ENCODE results near the gene SNX5. TPM values are rescaled to one million over a fixed set of nuclear protein-coding genes. Genes with fewer than 3 reads are reported as not detected.

SNX5 gene
- total RNA-seq, 1 donor from 2014 or later: 102 TPM

GRCh38 chr20:17910828-17911294, 57.7 kb downstream of the SNX5 start:
- intact Hi-C loops (cut with DNase I): no loop called here
- H3K27ac ChIP-seq: peak overlapping the region; percentile 43
- no peaks in the 10 kb centered on the region for H3K9me3 ChIP-seq
- no peak for TF ChIP-seq CTCF (IDR thresholded peaks at IDR 0.05)
- no peak overlapping the region for H3K4me3 ChIP-seq
- H3K36me3 ChIP-seq: no peaks in the 10 kb centered on the region
- H3K27me3 ChIP-seq (ENCODE audit: low read depth): no peaks in the 10 kb centered on the region
- no peak for DNase-seq
- peak; percentile 74 to 78 for ATAC-seq
- peaks cover 29% of the 10 kb centered on the region for H3K4me1 ChIP-seq

GRCh38 chr20:17909869-17910321, 58.7 kb downstream of the SNX5 start:
- Histone ChIP-seq H3K9me3 (no peaks in the 10 kb centered on the region), H3K4me1 (peaks cover 29% of the 10 kb centered on the region), H3K36me3 (no peaks in the 10 kb centered on the region), H3K27ac (peak overlapping the region; percentile 43), H3K4me3 (no peak overlapping the region), H3K27me3 (ENCODE audit: low read depth) (no peaks in the 10 kb centered on the region)
- no peak for TF ChIP-seq CTCF (IDR thresholded peaks at IDR 0.05)
- intact Hi-C loops (cut with DNase I): no loop called here
- no peak for ATAC-seq
- DNase-seq: no peak

GRCh38 chr20:17905544-17905943, 63.0 kb downstream of the SNX5 start:
- intact Hi-C loops (cut with DNase I): no loop called here
- Histone ChIP-seq H3K36me3 (no peaks in the 10 kb centered on the region), H3K27ac (no peak overlapping the region), H3K4me3 (no peak overlapping the region), H3K9me3 (no peaks in the 10 kb centered on the region), H3K27me3 (ENCODE audit: low read depth) (no peaks in the 10 kb centered on the region), H3K4me1 (peaks cover 10% of the 10 kb centered on the region)
- DNase-seq (no peak), ATAC-seq (no peak)
- no peak for TF ChIP-seq CTCF (IDR thresholded peaks at IDR 0.05)

- DNase-seq (no peak), ATAC-seq (no peak)
- no peak overlapping the region for H3K27ac ChIP-seq
- H3K4me3 ChIP-seq: no peak overlapping the region
- TF ChIP-seq CTCF (IDR thresholded peaks at IDR 0.05): no peak
- intact Hi-C loops (cut with DNase I): no loop called here
- H3K4me1 ChIP-seq: no peaks in the 10 kb centered on the region
- H3K36me3 ChIP-seq: no peaks in the 10 kb centered on the region
- no peaks in the 10 kb centered on the region for H3K27me3 ChIP-seq (ENCODE audit: low read depth)
- no peaks in the 10 kb centered on the region for H3K9me3 ChIP-seq
Measured at GRCh38 chr20:17904027-17904426, 64.6 kb downstream of the SNX5 start.

- Histone ChIP-seq H3K27me3 (ENCODE audit: low read depth) (no peaks in the 10 kb centered on the region), H3K36me3 (no peaks in the 10 kb centered on the region), H3K4me1 (peaks cover 8% of the 10 kb centered on the region), H3K4me3 (no peak overlapping the region), H3K27ac (no peak overlapping the region), H3K9me3 (no peaks in the 10 kb centered on the region)
- intact Hi-C loops (cut with DNase I): no loop called here
- no peak for TF ChIP-seq CTCF (IDR thresholded peaks at IDR 0.05)
- ATAC-seq (no peak), DNase-seq (no peak)
Measured at GRCh38 chr20:17902531-17903083, 66.0 kb downstream of the SNX5 start.
